HG03103 (cell line): ENCODE results near the gene RCSD1.
A peak's percentile ranks its signal among the peaks of the same experiment; 100 is the strongest.

ENCODE experiments used
- ATAC-seq: cut with Tn5 transposase; IDR thresholded peaks from one replicate; pipeline ENCODE4 v1.9.1; 2021; ENCODE audit warnings: low read depth; ENCODE audit not compliant: unreplicated experiment

The RCSD1 gene

DNA sequence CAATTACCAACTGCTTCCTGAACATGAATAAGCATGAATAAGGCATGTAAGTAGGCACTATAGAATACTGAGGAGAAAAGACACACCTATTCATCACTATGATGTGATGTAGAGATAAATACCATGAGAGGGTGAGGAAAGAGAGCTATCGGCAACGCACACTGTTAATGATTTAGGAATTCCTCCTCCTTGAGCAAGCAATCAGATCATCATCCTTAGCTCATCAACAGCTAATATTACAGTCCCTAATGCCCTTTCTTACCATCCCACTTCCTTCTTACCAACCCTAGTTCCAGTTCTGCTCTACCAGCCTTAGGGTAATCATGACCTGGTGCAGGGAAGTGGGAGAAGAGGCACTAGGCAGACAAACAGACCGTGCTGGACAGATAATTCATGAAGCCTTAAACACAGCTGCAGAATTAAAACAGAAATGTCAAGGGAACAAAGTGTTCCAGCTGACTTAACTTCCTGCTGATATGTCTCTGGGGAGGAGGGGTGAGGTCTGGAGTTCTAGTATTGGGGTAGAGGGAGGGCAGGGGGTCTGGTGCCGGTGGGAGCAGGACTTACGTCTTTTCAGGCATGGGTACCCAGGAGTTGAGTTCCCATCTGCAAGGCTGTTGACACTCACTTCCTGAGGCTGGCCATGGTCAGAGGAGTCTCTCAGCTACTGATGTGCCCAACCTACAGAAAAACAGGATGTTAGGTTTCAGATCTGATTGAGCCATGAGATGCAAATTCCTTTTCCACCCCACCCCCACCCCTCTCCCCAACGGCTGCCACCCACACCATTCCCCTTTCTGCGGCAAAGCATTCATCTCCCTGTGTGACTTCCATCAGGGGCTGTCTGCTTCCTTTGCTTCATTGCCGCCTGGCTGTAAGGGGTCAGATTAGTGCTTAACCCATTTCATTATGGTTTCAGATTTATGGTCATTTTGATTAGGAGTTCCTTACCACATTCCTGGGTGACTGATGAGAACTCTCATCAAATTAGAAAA is 12.6 kb upstream of the RCSD1 start:
- peak; percentile 62 for ATAC-seq

DNA sequence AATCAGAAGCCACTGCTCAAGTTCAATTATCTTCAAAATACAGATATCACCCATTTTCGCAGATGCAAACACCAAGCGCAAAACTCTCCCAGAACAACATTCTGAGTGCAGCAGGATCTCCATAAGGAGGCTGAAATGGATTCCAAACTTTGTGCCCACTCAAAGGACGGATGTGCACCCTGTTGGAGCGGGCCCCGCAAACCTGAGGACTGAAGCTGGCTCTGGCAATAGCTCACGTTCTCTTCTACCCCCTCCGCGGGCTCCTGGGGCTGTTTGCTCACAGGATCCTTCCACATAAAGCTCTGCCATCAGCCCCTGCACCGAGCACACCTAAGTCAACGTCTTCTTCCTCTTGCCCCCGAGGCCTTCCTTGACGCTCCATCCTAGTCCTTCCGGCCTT is 11.7 kb upstream of the RCSD1 start:
- ATAC-seq: no peak

DNA sequence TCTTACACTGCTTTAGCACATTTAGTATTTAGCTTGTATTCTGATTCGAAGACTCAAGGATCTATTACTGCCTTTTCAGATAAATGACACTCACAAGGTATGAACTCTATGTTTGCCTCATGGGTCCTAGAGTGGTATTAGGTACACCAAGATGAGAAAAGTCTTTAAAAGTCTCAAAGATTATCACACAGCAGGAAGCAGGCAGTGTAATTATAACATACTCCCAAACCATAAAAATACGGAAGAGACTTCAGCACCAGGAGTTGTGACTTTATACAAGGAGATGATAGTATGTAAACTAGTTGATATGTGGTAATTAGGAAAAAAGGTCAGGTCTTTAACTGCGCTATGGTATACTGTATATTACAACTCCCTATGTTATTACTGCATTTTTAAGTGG is 11.2 kb upstream of the RCSD1 start:
- no peak for ATAC-seq

DNA sequence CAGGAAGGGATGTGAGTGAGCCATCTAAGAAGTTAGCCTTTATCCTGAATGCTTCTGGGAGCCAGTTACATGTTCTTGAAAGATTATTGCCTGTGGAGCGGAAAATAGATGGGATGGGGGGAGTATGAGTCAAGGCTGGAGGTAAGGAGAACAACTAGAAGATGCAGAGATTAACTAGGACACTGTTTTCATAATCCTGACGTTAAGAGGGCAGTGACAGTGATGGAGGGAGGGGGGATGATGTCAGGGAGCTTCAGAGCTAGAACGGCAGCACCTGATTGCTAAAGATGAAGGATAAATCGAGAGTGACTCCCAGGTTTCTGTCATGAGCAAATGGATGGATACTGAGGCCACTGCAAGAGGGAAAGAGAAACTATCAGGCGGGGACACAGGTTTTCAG is 10.0 kb upstream of the RCSD1 start:
- no peak for ATAC-seq

DNA sequence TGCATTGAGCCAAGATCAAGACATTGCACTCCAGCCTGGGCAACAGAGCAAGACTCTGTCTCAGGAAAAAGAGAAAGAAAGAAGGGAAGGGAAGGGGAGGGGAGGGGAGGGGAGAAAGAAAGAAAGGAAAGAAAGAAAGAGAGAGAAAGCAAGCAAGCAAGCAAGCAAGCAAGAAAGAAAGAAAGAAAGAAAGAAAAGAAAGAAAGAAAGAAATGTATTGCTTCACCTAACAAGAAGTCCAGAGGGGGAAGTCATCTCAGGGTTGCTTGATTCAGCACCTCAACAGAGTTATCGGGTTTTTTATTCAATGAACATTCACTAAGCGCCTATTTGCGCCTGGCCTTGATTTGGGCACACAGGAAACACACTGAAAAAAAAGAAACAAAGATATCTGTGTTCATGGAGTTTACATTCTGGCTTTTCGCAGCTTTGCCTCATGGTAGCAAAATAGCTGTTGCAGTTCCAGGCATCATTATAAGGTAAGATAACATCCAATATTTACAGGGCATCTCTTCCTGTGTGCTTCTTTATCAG is 8.2 kb upstream of the RCSD1 start:
- ATAC-seq: no peak

DNA sequence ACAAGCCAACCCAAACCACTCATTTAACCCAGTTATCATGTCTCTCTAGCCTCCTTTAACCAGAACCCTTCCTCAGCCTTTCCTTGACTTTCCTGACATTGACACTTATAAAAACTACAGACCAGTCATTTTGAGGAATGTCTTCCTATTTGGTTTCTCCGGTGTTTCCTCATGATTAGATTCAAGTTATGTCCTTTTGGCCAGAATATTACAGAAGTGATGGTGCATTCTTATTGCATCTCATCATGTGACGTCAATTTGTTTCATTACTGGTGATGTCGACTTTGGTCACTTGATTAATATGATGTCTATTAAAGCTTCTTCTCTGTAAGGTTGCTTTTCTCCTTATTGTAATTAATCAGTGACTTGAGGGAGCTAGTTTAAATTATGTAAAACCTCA is 6.1 kb upstream of the RCSD1 start:
- no peak for ATAC-seq

DNA sequence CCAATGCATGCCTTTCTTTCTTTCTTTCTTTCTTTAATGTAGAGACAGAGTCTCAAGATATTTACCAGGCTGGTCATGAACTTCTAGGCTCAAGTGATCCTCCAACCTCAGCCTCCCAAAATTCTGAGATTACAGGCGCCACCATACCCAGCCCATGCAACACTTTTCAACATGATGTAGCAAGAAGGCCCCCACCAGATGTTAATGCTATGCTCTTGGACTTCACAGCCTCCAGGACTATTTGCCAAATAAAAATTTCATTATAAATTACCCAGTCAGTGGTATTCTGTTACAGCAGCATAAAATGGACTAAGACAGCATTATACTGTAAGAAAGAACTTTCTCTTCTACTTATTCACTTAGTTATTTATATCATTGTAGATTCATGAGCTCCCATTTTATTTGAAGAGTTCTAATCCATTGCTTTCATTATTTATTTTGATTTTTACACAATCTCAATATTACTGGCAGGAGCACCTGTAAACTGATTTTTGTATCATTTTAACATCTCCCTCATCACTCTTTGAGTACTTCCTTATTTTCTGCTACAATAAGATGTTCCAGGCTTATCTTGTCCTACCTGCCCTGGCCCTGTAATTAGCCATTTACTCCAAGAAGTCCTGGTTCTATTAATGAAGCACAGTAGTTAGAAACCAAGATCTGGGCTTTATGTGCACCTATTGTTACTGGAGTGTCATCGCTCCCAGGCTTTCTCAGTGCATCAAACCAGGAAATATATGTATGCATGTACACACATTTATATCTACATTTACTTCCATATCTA is 4.8 kb upstream of the RCSD1 start:
- no peak for ATAC-seq

DNA sequence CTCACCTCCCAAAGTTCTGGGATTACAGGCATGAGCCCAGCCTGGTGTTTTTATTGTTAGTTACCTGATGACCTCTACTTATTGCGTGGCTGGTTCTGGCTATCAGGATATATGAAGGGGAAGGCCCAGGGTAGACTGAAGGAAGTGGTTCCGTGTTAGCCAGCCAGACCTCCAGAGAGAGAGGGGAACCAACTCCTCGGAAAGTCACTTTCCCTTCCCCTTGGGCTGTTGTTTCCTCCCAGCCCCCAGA is 2.5 kb upstream of the RCSD1 start:
- peak; percentile 16 for ATAC-seq

DNA sequence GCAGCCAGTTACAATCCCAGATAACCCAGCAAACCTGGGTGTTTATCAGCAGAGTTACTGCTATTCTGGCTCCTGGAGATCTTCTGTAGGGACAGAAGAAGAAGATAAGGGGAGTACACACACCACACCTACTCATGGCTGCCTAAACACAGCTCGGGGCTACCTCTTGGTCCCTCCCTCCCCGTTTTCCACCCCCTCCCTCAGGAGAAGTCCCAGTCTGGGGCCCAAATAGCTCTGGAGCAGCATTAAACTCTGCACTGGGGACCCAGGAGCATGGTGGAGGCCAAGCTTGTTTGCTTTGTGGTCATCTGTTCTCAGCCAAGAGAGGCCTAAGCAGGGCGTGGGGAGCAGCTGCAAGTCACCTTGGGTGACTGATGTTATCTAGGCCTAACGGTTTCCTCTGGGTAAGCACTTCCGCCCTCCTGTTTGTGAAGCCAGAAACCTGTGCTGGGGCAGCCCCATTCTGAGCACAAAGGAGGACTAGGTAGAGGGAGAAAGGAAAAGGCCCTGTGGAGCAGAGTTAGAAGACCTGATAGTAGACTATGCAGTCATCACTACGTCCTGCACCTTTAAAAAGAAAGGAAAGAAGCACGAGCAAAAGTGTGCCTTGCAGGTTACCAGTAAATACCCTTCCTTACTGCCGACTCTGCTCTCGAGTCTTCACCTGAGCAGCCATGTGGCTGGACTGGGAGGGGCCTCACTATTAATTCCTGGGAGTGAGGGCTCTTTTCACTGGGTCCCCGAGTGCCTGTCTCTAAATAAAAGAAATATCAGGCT is 2.0 kb upstream of the RCSD1 start:
- peak; percentile 57 for ATAC-seq

DNA sequence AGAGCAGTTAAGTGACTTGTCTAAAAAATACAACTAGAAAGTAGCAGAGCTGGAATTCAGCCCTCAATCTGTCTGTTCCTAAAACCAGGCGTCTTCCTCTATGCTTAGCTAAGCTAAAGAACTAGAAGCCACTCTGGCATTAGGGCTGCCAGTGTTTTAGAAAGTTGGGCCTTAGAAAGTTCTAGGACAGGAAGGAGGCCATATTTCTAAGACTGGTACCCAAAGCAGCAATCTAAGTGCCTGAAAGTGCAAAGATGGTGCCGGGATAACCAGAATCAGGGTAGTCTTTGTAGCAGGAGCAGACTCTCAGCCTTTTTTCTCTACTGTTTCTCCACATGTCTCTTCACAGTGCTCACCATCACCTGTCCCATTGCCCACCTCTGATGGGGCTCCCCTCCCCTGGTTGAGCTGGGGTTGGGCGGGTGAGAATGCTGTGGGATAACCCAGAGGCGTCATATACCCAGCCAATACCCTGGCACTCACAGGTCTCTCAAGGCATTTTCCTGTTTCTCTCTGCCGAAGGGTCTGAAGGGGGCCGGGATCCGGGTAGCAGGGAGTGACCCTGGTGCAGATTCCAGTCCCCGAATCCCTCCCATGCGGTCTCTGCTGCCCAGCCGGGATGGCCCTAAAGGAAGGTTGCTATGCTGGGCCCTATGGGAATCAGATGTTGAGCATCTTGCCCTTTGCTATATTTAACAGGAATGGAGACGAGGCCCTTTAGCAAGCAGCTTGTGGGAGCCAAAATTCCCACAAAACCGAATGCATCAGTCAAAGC is 1.1 kb upstream of the RCSD1 start:
- no peak for ATAC-seq

DNA sequence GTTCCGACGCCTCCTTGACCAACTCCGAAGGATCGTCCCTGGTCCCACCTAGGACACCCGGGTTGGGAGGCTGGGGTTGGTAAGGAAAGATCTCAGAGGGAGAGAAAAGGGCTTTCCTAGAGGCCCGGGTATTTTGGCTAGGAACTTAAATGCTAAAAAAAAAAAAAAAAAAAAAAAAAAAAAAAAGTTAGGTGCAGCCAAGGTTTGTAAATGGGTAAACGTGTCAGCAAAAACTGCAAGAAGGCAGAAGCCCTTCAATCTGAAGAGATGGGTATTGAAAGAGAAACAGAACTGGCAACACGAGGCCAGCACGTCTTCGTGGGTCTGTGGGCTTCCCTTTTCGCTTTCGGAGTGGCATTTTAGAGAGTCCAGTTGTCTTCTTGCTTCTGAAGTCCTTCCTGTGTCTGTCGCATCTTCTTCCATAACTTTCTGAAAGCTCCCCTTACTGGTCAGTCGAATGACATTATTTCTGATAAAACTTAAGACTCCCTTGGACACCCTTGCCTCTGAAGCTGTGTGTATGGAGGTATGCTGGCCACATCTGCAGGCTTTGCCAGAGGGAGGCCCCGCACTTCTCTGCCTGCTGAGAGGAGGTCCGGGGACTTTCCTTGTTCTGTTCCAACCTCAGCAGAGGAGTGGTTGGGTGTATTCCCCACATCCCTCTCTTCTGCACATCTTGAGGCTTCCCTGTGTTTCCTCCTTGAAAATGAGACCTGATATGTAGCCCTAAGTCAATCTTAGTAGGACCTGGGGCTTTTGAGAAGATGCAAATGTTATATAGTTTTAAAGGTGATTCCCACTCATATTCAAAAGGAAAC is 745 bp downstream of the RCSD1 start:
- no peak for ATAC-seq

DNA sequence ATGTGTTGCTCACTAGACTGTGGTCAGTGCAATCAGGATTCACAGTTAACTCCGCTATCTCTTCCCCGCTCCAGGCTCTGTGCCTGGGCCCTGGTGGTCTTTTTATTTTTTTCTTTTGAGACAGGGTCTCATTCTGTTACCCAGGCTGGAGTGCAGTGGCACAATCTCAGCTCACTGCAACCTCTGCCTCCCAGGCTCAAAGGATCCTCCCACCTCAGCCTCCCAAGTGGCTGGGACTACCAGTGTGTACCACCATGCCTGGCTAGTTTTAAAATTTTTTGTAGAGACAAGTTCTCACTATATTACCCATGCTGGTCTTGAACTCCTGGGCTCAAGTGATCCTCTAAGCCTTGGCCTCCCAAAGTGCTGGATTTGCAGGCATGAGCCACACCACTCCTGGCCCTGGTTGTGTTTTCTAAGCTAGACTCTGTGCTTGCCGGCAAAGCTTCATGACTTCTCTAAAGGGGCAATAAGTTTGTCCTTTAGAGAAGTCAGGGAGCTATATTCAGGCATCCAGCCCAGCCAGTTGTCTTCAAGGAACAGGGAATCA is 1.4 kb downstream of the RCSD1 start:
- no peak for ATAC-seq

DNA sequence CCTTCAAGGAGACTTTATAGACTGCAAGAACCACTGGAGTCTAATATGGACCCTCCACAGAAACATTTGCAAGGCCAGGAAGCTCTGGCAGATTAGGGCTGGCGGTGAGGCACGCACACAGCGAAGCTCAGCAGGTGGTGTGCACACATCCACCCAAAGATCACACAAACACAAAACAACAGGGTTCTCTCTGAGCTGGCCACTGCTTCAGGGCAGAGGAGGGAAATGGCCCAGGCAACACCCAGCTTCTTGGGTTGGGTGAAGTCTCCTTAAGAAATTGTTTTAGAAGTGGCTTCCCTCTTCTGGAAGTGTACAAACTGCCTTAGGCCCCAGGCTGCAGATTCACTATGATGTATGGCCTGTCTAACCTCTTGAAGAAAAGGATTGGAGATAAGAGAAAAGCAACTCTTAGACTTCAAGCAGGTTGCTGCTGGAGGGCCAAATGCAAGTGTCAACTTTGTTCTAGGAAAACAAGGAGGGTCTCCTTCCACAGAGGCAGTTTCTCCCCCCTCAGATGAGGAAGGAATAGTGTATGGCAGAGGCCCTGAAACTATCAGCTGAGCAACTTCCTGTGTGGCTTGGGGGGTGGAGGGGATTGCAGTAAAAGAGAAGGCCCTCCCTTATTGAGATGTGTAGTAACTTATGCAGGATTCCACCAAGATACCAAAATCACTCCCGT is 2.0 kb downstream of the RCSD1 start:
- no peak for ATAC-seq

DNA sequence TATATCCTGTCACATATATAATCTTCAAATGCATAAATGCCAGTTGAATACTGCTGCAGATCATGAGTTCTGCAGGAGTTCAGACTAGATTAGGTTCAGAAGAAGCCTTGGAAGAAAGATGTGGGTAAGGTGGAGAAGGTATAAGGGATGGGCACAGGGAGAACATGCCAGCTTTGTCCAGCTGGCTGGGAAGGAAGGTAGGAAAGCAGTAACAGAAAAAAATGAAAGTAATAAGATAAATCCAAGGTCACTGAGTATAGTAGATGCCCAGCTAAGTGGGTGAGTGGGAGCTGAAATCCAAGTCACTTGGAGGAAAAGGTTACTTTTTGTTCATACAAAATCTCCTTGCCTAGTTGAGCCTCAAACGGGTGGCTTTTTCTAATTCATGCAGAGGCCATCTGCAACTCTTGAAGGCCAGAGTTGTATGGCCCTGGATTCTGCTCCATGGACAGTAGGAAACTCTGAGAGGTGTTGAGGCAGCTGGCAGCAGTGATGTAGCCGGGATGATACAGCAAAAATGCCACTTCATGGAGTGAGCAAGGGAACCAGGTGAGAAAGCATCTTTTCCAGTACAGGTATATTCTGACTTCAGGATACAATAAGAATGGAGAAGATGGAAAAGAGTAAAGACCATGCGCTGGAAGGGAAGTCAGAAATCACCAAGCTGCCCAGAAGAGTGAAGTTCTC is 3.4 kb downstream of the RCSD1 start:
- ATAC-seq: no peak

DNA sequence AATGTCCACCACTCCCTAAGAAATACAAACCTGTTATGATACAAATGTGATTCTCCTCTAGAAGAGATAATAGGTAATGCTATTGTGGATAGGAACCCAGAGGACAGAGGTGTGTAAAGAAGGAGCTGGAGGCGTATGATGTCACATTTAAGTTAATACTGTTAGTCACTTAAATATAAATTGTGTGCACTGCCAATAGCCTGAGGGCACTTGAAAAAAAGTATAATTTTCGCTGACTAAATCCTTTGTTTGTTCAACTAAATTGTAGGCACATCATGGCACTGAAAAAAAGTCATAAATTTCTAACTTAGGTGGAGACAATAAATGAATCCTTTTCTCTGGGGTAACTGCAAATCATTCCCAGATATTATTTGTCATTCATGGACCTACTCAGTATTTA is 4.4 kb downstream of the RCSD1 start:
- ATAC-seq: no peak

DNA sequence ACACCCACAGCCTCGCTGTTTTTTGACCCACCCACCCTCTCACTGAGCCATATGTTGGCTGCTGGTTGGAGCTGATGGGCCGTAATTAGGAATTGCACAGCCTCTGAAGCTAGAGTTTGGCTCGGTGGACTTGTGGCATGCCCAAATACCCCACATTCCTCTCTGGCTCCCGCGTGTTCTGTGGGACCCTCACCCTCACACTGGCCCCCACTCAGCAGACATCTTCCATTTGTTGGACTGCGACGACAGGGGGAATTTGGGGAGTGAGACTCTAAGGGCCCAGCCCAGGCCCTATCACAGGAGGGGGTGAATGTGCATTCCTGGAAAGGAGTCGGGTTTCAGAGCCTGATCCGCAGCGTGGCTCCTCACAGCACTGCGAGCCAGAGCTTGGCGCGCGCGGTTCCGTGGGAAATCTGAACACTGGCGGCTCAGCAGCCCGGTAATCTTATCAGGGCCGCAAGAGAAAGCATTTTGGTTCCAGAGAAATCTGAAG is 5.2 kb downstream of the RCSD1 start:
- no peak for ATAC-seq

DNA sequence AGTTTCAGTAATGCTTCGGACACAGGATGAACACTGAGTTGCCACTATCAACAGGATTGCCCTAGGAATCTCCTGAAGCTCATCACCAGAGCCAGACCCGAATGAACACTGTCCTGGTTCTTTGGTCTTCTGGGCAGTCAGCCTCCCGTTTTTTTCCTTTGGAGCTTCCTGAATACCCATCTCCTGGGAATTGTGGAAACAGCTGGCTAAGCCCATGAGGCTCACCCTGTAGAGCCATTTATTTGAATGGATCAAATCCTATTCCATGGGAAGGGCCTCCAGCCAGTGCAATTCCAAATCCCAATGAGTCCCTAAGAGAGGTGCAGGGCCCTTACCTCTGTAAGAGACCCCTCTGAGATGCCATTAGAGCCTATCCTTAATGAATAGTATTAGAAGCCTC is 5.9 kb downstream of the RCSD1 start:
- ATAC-seq: no peak

DNA sequence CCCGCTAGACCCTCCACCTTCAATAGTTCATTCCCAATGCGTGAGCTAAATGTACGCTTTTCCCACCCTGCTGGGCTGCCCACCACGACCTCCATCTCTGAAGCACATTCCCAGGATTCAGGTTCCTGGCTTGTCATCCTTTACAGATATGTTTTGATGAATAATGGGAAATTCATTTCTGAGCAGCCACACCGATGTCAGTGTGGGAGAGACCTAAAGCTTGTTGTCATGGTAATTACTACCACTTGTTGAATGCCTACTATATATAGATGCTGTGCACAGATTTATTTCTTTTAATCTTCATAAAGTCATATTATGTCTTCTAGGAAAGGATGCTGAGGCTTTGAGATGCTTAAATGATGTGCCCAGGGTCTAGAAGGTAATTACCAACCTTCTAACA is 8.0 kb downstream of the RCSD1 start:
- ATAC-seq: no peak
